ENCODE data around the gene CAMK2N1. TPM values are rescaled to one million over a fixed set of nuclear protein-coding genes. Genes with fewer than 3 reads are reported as not detected.

CAMK2N1 gene
- total RNA-seq, 2 donors from 2014 or later: 5.3 to 5.4 TPM

GRCh38 chr1:20483833-20484518, 2.0 kb downstream of the CAMK2N1 start:
- H3K9me3 ChIP-seq: no peaks in the 10 kb centered on the region
- H3K4me1 ChIP-seq: peaks cover 57% of the 10 kb centered on the region
- ATAC-seq (no peak), DNase-seq (peak in 2 of 4 donors; percentile 16 to 20)
- no peak overlapping the region for H3K4me3 ChIP-seq
- WGBS, 2 donors: 2 to 6% methylated on average over 41 to 58 of the region's 58 CpGs
- TF ChIP-seq CTCF (IDR thresholded peaks at IDR 0.05): no peak
- no peak for TF ChIP-seq POLR2A (IDR thresholded peaks at IDR 0.05)
- H3K36me3 ChIP-seq (replicated peaks in 1 of 2; ENCODE audit: insufficient read depth in 1 of 2, low read depth in 2 of 2): no peaks in the 10 kb centered on the region
- peak overlapping the region in 1 of 4 donors; percentile 2 for H3K27ac ChIP-seq
- H3K27me3 ChIP-seq: peaks cover 0 to 24% of the 10 kb centered on the region in 2 donors
- intact Hi-C loops (cut with DNase I): no loop called here

GRCh38 chr1:20483098-20483832, 2.7 kb downstream of the CAMK2N1 start:
- no peak for TF ChIP-seq CTCF (IDR thresholded peaks at IDR 0.05)
- no peak for DNase-seq
- intact Hi-C loops (cut with DNase I): no loop called here
- WGBS, 2 donors: 26 to 29% methylated on average over 16 of the region's 16 CpGs
- H3K4me3 ChIP-seq: no peak overlapping the region
- H3K36me3 ChIP-seq (replicated peaks in 1 of 2; ENCODE audit: insufficient read depth in 1 of 2, low read depth in 2 of 2): no peaks in the 10 kb centered on the region
- H3K27me3 ChIP-seq: peaks cover 0 to 24% of the 10 kb centered on the region in 2 donors
- H3K4me1 ChIP-seq: peaks cover 57% of the 10 kb centered on the region
- no peaks in the 10 kb centered on the region for H3K9me3 ChIP-seq
- no peak for ATAC-seq
- H3K27ac ChIP-seq: no peak overlapping the region

- Histone ChIP-seq H3K4me3 (no peak overlapping the region), H3K9me3 (no peaks in the 10 kb centered on the region), H3K27ac (no peak overlapping the region), H3K36me3 (replicated peaks in 1 of 2; ENCODE audit: insufficient read depth in 1 of 2, low read depth in 2 of 2) (no peaks in the 10 kb centered on the region), H3K27me3 (peaks cover 0 to 18% of the 10 kb centered on the region in 2 donors), H3K4me1 (peaks cover 55% of the 10 kb centered on the region)
- TF ChIP-seq POLR2A (IDR thresholded peaks at IDR 0.05) (no peak), CTCF (IDR thresholded peaks at IDR 0.05) (no peak)
- DNase-seq (no peak), ATAC-seq (no peak)
- intact Hi-C loops (cut with DNase I): no loop called here
- 39 to 45% methylated on average over 10 of the region's 10 CpGs for WGBS, 2 donors
Observed at GRCh38 chr1:20481643-20482498, 4.1 kb downstream of the CAMK2N1 start.

- intact Hi-C loops (cut with DNase I): no loop called here
- Histone ChIP-seq H3K9me3 (no peaks in the 10 kb centered on the region), H3K27ac (peak overlapping the region in 2 of 4 donors; percentile 1 to 21), H3K4me1 (peaks cover 55% of the 10 kb centered on the region), H3K36me3 (replicated peaks in 1 of 2; ENCODE audit: insufficient read depth in 1 of 2, low read depth in 2 of 2) (no peaks in the 10 kb centered on the region), H3K27me3 (peaks cover 0 to 10% of the 10 kb centered on the region in 2 donors), H3K4me3 (no peak overlapping the region)
- 34 to 39% methylated on average over 3 to 7 of the region's 7 CpGs for WGBS, 2 donors
- no peak for ATAC-seq
- peak in 2 of 4 donors; percentile 13 to 27 for DNase-seq
- no peak for TF ChIP-seq CTCF (IDR thresholded peaks at IDR 0.05)
- no peak for TF ChIP-seq POLR2A (IDR thresholded peaks at IDR 0.05)
Observed at GRCh38 chr1:20480951-20481617, 4.9 kb downstream of the CAMK2N1 start.
